ENCODE measurements around the gene TTLL11.

DNA sequence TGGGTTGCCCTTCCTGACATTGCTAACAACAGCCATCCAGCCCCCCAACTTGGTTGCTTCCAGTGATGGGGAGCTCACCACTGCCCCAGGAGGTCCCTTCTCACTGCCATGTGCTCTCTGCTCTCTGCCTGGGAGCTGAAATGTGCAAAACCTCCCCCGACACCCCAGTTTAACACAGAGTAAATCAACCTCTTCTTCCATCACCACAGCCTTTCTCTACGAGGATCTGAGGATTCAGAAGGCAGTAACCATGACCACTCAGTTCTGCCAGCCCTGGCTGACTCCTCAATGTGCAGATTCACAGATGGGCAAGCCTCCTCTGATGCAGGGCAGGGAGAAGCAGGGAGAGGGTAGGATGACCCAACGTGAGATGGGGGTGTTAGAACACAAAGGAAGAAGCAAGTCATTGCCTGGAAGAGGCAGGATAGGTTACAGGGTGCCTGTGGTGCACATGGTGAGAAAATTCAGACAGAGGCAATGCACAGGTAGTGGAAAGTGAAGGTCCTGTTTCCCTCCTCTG is 256.7 kb downstream of the TTLL11 start:
- TF ChIP-seq, protein P1, sequence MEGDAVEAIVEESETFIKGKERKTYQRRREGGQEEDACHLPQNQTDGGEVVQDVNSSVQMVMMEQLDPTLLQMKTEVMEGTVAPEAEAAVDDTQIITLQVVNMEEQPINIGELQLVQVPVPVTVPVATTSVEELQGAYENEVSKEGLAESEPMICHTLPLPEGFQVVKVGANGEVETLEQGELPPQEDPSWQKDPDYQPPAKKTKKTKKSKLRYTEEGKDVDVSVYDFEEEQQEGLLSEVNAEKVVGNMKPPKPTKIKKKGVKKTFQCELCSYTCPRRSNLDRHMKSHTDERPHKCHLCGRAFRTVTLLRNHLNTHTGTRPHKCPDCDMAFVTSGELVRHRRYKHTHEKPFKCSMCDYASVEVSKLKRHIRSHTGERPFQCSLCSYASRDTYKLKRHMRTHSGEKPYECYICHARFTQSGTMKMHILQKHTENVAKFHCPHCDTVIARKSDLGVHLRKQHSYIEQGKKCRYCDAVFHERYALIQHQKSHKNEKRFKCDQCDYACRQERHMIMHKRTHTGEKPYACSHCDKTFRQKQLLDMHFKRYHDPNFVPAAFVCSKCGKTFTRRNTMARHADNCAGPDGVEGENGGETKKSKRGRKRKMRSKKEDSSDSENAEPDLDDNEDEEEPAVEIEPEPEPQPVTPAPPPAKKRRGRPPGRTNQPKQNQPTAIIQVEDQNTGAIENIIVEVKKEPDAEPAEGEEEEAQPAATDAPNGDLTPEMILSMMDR (IDR thresholded peaks at IDR 0.05): no peak
- TF ChIP-seq POLR2A (IDR thresholded peaks at IDR 0.05): no peak
